NCI-H1694 (cell line): ENCODE data around the gene PCSK6.
"Not testable (repeated sequence)": the region's sequence is repeated elsewhere in the genome, so short reads cannot be mapped to it uniquely, and the experiment has no call there.

ENCODE experiments used
- DNase-seq: peaks from one replicate; lab custom pipeline; 2025; lab: John Stamatoyannopoulos, UW

PCSK6 gene

DNA sequence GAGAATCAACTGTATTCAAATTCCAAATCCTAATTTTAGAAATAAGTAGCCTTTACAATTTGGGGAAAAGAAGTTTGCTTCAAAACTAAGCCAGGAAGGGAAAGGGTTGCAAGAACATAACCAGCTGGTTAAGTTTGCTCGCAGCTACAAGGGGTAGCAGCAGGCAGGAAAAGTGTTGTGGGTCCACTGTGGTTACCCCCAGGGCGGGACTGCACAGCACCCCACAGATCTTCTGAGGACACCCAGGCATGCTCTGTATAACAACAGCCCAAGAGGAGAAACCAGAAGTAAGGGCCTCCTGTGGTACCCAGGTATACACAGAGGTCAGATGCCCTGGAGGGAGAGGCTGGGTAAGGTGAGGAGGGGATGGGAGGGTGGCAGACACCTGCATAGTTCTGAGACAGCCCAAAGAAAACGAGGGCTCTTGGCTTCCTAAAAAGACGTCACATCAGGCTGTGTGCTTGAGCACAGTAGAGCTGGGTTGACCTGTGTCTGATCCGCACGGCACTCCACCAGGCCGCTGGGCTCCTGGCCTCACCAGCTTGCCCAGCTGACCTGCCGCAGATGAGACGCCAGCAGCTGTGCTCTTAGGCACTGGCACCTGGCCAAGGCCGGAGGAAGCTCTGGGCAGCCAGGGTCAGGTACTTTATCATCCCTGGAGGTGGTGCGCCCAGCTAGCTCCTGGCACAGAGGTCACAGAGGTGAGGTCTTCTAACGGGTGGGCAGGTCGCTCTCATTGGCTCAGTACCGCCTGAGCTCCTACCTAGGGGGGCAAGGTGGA, 112.7 kb downstream of the PCSK6 start:
- DNase-seq: no peak

DNA sequence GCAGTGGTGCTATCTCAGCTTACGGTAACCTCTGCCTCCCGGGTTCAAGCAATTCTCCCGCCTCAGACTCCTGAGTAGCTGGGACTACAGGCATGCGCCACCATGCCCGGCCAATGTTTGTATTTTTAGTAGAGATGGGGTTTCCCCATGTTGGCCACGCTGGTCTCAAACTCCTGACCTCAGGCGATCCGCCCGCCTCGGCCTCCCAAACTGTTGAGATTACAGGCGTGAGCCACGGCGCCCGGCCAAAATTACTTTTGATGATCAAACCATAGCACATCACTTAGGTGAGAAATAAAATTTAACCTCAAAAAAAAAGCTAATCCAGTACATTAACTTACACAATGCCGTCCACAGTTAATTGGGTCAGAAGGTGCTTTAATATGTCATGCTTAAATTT, 114.5 kb downstream of the PCSK6 start:
- not testable (repeated sequence) for DNase-seq

DNA sequence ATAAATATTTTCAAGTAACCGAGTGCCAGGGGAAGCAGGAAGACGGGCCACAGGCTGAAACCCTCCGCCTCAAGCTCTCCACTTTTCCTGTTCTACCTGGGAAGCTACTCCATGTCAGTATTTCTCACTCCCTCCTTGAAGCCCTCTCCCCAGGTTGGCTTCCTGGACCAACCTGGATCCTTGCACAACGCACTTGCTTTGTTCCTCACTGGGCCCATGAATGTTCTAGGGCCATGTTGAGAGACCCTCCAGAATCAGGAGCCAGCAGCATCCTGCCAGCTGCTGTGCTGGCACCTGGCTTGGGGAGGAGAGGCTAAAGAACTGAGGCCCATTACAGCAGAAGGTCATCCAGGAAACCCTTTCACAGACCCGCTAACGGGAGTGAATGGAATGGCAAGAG, 115.2 kb downstream of the PCSK6 start:
- DNase-seq: no peak

DNA sequence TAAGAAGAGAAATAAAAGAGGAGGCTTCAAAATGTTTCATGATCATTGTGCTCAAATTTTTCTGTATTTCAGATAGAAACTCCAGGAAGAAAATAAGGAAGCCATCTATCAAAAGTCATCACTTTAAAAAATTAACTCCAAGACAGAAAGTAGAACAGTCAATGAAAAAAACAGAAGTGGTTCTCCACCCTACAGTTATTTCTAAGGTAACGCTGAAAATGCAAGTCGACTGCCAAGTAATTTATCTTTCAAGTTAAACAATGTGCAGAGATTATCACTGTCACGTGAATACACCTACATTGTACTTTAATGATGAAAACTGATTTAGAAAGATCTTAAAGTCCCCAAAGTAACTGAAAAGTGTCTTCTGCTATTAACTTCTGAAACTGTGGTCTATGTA, 115.9 kb downstream of the PCSK6 start:
- DNase-seq: no peak

DNA sequence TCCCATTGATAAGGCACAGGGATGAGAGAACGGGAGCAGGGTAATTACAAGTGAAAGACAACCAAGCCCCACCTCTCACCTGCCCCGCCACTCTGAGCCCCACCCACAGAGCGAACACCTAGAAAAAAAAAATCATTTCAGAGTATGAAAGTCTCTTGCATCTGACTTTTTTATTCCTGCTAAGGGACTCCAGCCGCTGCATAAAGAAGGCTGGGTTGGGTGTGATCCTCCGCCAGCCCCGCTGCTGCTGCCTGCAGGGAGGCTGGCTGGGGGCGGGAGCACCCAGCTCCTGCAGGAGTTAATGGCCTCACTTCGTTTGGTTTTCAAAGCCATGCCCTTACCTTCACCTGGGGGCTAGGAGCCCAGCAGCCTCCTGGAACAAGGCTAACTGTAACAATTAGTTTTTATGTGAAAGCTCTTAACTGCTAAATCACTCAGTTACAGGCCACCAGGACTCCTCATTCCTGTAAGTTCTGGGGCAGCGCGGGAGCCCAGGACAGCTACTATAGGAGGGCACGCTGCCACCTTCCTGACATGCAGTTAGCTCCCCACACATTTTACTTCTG, 116.5 kb downstream of the PCSK6 start:
- no peak for DNase-seq

DNA sequence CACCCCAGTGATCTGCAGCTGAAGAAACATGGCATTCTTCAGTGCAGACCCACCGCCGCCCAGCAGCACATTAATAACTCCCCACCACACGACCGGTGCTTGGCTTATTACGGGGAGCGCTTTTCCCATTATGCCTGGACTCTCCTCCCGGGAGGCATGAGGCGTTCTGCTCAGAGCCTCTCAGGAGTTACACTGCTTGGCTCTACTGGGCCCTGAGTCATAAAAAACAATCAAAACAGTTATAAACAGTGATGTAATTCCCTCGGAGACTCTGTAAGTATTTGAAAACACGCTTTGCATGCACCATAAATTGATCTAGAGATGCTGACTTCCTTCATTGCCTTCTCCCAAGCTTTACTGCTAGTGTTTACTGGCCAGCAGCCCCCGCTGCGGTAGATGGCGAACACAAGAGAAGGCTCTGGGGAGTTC, 117.3 kb downstream of the PCSK6 start:
- DNase-seq: no peak

DNA sequence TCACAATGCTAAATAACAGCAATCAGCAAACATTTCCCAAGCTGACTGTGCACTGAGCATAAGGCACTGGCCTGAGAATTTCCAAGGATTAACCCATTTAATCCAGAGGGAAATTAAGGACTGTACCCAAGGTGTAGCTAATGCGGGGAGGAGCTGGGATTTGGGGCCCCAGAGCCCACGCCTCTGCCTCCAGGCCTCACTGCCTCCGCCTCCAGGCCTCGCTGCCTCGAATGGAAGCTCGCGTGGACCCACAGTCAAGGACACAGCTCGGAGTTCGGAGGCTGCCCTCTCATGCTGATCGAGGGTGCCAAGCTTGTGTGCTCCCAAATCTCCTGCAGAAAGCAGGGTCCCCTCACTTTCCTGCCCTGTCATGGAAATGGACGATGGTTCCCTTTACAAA, 118.0 kb downstream of the PCSK6 start:
- no peak for DNase-seq

DNA sequence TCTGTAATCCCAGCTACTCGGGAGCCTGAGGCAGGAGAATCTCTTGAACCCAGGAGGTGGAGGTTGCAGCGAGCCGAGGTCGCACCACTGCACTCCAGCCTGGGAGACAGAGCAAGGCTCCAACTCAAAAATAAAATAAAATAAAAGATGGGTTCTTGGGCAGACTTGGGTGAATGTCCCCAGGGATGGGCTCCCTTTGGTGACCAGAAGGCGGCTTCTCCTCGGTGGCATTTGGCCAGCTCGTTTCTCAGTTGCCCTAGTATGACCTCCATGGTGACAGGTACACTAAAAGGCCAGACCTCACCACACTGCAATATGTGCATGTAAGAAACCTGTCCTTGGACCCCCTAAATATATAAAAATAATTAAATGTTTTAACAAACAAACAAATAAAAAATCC, 118.4 kb downstream of the PCSK6 start:
- DNase-seq: no peak

DNA sequence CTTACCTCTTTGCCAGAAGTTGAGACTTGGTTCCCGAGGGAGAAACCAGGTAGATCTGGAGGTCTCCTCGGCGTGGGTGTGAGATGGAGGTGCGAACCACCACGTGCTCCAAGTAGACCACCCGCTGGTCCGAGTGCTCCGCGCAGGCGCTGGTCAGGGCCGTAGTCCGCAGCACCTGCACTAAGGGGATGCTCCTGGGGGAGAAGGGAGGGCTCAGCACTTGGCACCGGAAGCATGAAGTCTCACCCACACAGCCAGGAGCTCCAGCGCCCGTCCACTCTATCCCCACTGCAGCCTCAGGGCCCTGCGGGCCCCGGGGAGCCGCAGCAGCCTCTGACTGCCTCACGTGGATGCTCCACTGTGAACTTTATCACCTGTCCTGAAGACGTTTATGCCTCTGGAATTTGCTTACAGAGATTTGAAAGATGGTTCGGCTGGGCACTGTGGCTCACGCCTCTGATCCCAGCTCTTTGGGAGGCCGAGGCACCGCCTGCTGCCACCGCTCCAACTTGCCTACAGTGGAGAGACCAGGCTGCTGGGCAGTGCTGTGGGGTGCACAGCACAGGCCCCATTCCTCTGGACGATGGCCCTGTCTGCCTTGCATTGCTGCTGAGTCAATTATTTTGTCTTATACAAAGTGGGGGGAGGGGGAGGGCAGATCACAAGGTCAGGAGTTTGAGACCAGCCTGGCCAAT, 119.0 kb downstream of the PCSK6 start:
- no peak for DNase-seq

DNA sequence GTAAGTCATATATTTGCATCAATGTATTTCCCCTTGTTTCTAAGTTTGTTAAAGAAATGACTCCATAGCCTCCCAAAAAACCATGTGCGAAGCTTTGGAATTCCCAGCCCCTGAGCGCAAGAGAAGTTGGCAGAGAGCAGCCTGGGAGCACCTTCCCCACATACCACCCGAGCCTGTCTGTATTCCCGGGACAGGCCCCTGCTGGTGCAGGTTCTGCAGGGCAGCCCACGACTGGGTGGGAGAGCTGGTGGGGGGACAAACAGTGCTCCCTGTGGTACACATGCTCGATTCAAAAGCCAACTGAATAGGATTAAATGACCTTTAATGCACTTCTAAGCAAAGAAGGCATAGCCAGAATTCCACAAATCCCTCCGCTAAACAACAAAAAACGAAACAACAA, 119.8 kb downstream of the PCSK6 start:
- no peak for DNase-seq

DNA sequence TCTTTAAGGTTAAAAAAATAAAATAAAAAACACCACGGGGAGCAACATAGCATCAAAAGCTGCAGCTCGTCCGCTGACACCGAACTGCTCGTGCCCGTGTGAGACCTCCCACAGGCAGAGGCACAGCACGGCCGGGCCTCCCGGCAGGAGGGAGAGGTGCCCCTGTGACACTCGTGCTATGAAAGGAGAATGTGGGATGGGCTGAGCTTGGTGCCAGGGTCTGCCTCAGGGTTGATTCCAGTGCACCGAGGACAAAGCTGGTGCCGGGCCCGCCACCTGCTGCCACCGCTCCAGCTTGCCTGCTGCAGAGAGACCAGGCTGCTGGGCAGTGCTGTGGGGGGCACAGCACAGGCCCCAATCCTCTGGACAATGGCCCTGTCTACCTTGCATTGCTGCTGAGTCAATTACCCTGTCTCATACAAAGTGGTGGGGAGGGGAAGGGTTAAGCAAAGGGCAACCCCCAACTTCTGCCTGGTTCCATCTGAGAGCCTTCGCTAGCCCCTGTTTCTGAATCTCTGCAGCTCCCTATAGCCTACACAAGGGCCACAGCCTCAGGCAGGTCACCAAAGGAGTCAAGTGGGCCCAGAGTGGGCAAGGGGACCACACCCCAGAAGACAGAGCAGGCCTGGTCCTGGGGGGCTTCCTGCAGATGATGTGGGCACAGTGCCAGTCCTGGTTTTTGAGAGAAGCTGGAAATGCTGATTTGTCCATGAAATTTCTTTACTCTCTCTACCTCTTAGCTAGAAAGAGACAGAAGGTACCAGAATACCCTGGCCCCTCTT, 120.5 kb downstream of the PCSK6 start:
- no peak for DNase-seq

DNA sequence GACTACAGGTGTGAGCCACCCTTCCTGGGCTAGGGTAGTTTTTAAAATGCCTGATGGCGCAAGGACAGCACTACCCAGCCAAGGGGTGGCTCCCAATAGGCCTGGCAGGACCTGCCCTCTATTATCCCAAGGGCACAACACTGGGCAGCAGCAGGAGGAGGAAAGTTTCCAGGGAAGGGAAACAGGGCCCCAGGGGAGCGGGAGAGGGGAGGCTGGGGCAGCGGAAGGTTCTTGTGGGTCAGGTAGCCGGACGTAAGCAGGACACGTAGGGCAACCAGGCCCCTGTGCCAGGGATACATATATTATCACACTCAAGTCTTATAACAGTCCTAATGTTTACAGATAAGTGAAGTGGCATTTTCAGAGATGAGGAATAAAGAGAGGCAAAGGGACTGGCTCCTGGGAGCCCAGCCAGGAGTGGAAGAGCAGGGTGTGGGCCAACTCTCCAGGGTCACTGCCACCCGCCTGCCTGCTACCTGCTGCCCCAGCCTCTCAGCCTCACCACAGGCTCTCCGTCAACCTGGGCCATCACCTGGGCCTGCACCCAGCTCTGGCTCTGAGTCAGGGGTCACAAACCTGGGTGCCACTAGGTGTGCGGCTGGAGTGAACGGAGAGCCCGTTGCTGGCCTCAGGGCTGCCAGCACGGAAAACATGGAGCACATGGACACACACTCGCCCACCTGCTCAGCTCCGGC, 121.3 kb downstream of the PCSK6 start:
- no peak for DNase-seq

DNA sequence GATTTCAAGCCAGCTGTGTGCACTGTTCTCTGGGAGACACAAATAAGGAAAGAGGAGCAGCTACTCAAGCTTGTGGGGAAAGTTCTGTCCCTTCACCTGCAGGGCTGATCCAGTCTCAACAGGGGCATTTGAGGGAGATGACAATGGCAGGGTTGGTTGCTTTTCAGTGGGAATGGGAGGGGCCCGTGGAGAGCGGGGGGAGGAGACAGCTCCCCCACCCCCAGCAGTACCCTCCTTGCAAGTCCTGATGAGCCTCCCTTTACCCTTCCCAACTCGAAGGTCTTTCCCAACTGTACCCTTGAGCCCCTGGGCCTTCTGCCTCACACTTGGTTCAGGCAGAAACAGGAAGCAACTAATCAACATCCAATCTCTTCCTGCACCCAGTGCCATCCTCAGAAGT, 122.7 kb downstream of the PCSK6 start:
- DNase-seq: no peak

DNA sequence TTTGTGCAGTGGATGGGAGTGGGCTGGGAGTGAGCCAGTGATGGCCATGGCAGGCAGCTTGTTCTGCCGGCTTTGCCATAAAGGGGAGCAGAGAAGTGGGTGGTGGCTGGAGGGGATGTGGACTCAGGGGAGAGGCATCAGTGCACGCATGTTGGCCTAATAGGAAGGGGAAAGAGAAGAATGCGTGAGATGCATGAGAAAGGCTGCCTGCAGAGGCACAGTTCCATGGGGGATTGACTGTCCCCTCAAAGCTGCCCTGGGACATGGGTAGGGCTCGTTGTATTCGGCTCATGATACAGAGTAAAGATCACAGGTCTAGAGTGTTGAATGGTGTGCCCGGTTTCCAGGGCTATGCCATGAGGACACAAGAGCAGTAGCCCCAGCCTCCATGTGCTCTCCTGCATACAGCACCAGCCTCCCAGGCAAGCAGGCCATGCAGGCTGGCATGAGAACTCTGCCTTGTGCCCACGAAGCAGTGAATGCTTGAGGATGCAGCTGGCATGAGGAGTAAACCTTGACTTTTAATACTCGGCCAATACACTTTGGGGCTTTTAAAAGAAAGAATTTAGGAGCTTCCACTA, 126.4 kb downstream of the PCSK6 start:
- no peak for DNase-seq

DNA sequence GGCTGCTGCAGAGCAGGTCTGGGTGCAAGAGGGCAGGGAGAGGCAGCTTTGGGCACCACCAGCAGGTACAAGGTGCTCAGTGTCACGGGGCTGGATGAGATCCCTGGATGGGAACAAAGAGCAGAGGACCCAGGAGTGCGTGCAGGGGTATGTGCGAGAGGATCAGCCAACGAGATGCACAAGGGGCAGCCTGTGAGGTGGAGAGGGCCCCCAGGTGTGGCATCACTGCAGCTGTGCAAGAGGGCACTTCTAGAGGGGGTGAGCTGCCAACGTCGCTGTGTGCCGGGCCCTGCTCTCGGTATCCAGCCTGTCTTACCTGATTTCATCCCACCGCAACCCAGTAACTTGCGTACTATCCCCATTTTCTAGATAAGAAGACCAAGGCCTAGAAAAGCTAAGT, 127.1 kb downstream of the PCSK6 start:
- DNase-seq: no peak

DNA sequence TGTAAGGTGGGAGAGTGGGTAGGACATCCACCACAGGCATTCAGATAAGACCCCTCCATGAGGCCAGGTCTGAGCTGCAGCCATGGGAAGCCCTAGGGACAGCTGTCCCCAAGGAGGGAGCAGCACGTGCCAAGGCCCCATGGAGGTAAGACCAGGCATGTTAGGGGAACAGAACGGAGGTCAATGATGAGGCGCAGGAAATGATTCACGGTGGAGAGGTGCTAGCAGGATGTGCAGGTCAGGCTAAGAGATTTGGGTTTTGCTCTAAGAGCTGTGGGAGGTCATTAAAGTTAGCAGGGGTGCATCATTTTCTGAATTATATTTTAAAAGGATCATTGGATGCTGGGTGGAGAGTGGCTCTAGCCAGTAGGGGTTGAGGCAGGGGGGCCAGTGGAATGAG, 128.1 kb downstream of the PCSK6 start:
- DNase-seq: no peak

DNA sequence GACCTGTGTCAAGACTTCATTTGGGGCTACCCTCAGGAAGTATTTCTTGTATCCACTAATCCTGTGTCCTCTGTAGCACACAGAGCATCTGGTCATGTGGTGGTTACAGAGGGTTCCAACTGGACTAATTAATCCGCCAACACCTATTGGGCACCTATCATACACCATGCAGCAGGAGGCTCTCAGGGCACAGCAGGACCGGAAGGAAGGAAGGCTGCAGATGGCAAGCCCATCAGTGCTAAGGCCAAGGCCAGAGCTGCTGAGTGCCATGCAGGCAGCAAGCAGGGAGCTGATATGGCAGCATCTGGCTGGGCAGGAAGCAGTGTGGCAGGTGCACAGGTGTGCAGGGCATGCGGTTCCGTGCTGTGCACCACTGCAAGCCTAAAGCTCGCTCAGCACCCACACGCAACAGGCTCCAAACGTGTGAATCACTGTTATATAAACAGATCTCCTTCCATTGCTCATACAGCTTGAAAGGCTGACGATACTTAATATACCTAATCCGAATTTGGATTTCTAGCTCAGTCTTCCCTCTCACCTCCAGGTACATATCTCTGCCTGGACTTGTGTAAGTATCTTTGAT, 130.1 kb downstream of the PCSK6 start:
- no peak for DNase-seq

DNA sequence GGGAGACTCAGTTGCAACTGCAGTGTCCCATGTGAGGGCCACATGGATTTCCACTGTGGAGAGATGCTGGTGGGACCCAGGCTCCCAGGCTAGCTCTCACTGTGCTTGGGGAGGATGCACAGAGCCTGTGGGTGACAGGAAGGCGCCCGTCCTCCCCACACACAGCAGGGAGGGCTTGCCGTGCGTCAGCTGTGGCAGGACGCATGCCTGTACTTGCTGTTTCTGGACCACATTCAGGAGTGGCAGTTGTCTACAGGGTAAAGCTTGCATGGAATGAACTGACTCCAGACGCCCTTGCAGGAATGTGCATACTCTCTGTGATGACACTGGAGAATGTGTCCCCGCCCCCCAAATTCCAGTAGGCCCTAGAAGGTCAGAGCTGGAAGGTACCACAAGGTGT, 130.6 kb downstream of the PCSK6 start:
- DNase-seq: no peak

DNA sequence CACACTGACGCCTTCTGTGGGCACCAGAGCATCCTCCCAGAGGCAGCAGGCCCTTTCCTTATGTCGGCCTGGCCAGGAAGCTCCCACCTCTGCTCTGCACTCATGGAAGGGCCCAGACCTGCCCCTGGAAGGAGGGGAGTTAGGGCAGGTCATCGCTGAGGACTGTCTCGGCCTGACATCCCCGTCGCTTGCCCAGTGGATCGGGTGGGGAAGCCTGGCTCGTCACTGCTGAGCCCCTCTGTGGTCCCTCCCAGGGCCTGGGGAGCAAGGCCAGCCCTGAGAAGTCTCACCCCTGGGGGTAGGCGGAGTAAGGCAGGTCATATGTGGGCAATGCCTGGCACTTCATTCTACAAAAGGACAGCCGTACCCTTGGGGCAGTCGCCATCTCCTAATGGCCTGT, 131.6 kb downstream of the PCSK6 start:
- DNase-seq: no peak

DNA sequence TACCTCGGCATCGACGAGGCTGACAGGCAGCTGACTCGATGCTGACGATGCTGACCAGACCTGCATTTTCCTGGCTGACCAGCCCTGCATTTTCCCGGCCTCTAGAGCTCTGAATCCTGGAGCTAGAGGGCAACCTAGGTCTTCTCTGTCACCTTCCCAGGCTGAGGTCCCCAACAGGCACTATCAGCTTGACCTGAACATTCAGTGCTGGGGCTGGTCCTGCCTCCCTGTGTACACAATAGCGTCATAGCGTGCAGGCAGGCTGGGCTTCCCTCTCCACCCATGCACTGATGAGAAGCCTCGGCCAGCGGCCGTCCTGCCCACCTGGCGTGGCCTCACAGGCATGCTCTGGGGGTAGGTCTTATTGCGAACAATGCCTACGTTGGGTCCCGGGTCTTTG, 132.2 kb downstream of the PCSK6 start:
- DNase-seq: no peak

DNA sequence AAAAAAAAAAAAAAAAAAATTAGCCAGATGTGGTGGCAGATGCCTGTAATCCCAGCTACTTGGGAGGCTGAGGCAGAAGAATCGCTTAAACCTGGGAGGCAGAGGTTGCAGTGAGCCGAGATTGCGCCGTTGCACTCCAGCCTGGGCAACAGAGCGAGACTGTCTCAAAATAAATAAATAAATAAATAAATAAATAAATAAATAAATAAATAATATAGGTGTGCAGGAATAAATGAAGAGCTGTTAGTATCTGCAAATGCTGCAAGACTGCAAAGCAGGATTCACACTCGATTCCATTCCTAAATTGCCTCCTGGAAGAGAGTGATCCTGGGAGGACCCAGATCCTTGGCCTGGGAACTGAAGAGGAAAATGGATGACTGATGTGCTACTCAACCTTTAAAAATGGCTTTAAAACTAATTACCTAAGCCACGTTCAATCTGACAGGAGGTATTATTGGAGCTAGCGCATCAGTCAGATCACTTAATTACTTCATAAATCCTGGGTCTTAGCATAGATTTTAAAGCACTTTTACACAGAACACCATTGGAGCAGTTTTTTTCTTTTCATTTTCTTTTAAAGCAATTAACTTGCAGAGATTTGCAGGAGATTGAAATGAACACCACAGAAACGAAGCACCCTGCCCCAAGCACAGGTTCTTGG, 132.9 kb downstream of the PCSK6 start:
- DNase-seq: not testable (repeated sequence)
